Prostate gland (tissue), 2 donors: ENCODE measurements around the gene FCHO1.

ENCODE experiments used
- CTCF ChIP-seq, 4 experiments: fragments of 200-600 bp in 2 of 4; fragments of 450-650 bp in 2 of 4; sonication (generic) in 2 of 4; IDR thresholded peaks; 1 replicate in 3 of 4; 2 replicates in 1 of 4; pipeline ENCODE4 v1.5.1; 2016 to 2019; ENCODE audit warnings: antibody characterized with exemption in 4 of 4, mild to moderate bottlenecking in 2 of 4, moderate library complexity in 2 of 4
- POLR2A ChIP-seq: fragments of 450-650 bp; IDR thresholded peaks from one replicate; pipeline ENCODE4 v1.6.1; 2016; ENCODE audit warnings: antibody characterized with exemption, mild to moderate bottlenecking
- POLR2AphosphoS5 ChIP-seq: sonication (generic); formaldehyde crosslinking; IDR thresholded peaks from one replicate; pipeline ENCODE4 v1.6.1; 2017; ENCODE audit warnings: antibody characterized with exemption

- no peak for TF ChIP-seq CTCF (IDR thresholded peaks at IDR 0.05)
- no peak for TF ChIP-seq POLR2AphosphoS5
- TF ChIP-seq POLR2A = no peak
Observed at GRCh38 chr19:17761148-17761547, 9.9 kb downstream of the FCHO1 start.
